ENCODE results near the gene TEDC2. TPM values are rescaled to one million over a fixed set of nuclear protein-coding genes. Genes with fewer than 3 reads are reported as not detected.

TEDC2 gene
- total RNA-seq, 1 donor from 2014 or later = 29.1 TPM

GRCh38 chr16:2481676-2482075 is 21.8 kb downstream of the TEDC2 start:
- Histone ChIP-seq H3K9ac (no peak overlapping the region), H3K36me3 (no peaks in the 10 kb centered on the region), H3K79me2 (ENCODE audit: low read depth) (peaks cover 4% of the 10 kb centered on the region), H3K4me1 (no peaks in the 10 kb centered on the region), H2AFZ (replicated peaks) (no peak overlapping the region), H3K4me3 (no peak overlapping the region), H3K9me3 (ENCODE audit: low read depth) (no peaks in the 10 kb centered on the region), H3K27me3 (peaks cover 5% of the 10 kb centered on the region), H3K27ac (no peak overlapping the region), H3K4me2 (no peak overlapping the region), H4K20me1 (ENCODE audit: low read depth) (peaks cover 44% of the 10 kb centered on the region), H3F3A (ENCODE audit: low read depth) (no peaks in the 10 kb centered on the region)
- no peak for TF ChIP-seq EZH2 (IDR thresholded peaks at IDR 0.05)
- no peak for TF ChIP-seq EZH2phosphoT487 (IDR thresholded peaks at IDR 0.05)
- TF ChIP-seq CTCF (IDR thresholded peaks at IDR 0.05) = no peak
- no peaks in the 10 kb centered on the region for H3K9me3 Mint-ChIP-seq
- H3K4me1 Mint-ChIP-seq = peaks cover 25% of the 10 kb centered on the region
- no peak for DNase-seq (ENCODE audit: low spot score)
- no peak overlapping the region for H3K27ac Mint-ChIP-seq
- H3K36me3 Mint-ChIP-seq = no peaks in the 10 kb centered on the region
- H3K27me3 Mint-ChIP-seq (ENCODE audit: insufficient read depth, low read depth) = peaks cover 2% of the 10 kb centered on the region
- no peak overlapping the region for H3K4me3 Mint-ChIP-seq

- Mint-ChIP-seq H3K9me3 (no peaks in the 10 kb centered on the region), H3K27ac (no peak overlapping the region), H3K4me3 (no peak overlapping the region), H3K4me1 (peaks cover 28% of the 10 kb centered on the region), H3K36me3 (no peaks in the 10 kb centered on the region), H3K27me3 (ENCODE audit: insufficient read depth, low read depth) (peaks cover 5% of the 10 kb centered on the region)
- H3F3A ChIP-seq (ENCODE audit: low read depth) = no peaks in the 10 kb centered on the region
- H2AFZ ChIP-seq (replicated peaks) = no peak overlapping the region
- DNase-seq (ENCODE audit: low spot score) = no peak
- no peak for TF ChIP-seq EZH2 (IDR thresholded peaks at IDR 0.05)
- TF ChIP-seq EZH2phosphoT487 (IDR thresholded peaks at IDR 0.05) = no peak
- no peak for TF ChIP-seq CTCF (IDR thresholded peaks at IDR 0.05)
- no peaks in the 10 kb centered on the region for H3K36me3 ChIP-seq
- no peaks in the 10 kb centered on the region for H3K79me2 ChIP-seq (ENCODE audit: low read depth)
- no peak overlapping the region for H3K27ac ChIP-seq
- H3K27me3 ChIP-seq = no peaks in the 10 kb centered on the region
- H3K4me3 ChIP-seq = no peak overlapping the region
- no peak overlapping the region for H3K4me2 ChIP-seq
- peaks cover 38% of the 10 kb centered on the region for H4K20me1 ChIP-seq (ENCODE audit: low read depth)
- no peaks in the 10 kb centered on the region for H3K9me3 ChIP-seq (ENCODE audit: low read depth)
- no peaks in the 10 kb centered on the region for H3K4me1 ChIP-seq
- H3K9ac ChIP-seq = peak overlapping the region; percentile 32
Observed at GRCh38 chr16:2482249-2482648, 22.3 kb downstream of the TEDC2 start.

- no peaks in the 10 kb centered on the region for H3K36me3 Mint-ChIP-seq
- H3K27ac ChIP-seq = no peak overlapping the region
Observed at GRCh38 chr16:2482708-2483534, 23.0 kb downstream of the TEDC2 start.

More at GRCh38 chr16:2482708-2483534, 23.0 kb downstream of the TEDC2 start:
- Histone ChIP-seq H3K9ac (peak overlapping the region; percentile 32), H3K4me3 (no peak overlapping the region), H3K36me3 (no peaks in the 10 kb centered on the region), H3K27me3 (no peaks in the 10 kb centered on the region), H3K79me2 (ENCODE audit: low read depth) (no peaks in the 10 kb centered on the region), H3K9me3 (ENCODE audit: low read depth) (no peaks in the 10 kb centered on the region), H3K4me2 (no peak overlapping the region), H4K20me1 (ENCODE audit: low read depth) (peaks cover 32% of the 10 kb centered on the region), H3K4me1 (no peaks in the 10 kb centered on the region), H3F3A (ENCODE audit: low read depth) (no peaks in the 10 kb centered on the region), H2AFZ (replicated peaks) (no peak overlapping the region)
- Mint-ChIP-seq H3K9me3 (no peaks in the 10 kb centered on the region), H3K4me3 (peak overlapping the region; percentile 4), H3K27me3 (ENCODE audit: insufficient read depth, low read depth) (peaks cover 6% of the 10 kb centered on the region), H3K27ac (peak overlapping the region; percentile 46), H3K4me1 (peaks cover 29% of the 10 kb centered on the region)
- no peak for DNase-seq (ENCODE audit: low spot score)
- TF ChIP-seq EZH2phosphoT487 (IDR thresholded peaks at IDR 0.05) = no peak
- TF ChIP-seq EZH2 (IDR thresholded peaks at IDR 0.05) = no peak

Measured in neural progenitor cell (in vitro differentiated cells).